Panc1 (cell line): ENCODE results near the gene CLDN9. TPM values are rescaled to one million over a fixed set of nuclear protein-coding genes. Genes with fewer than 3 reads are reported as not detected.

Source experiments
- ATAC-seq: fragments of 200-7000 bp; cut with Tn5 transposase; 2 replicates; pipeline ENCODE4 v1.9.1; 2020; ENCODE audit warnings: mild to moderate bottlenecking, moderate library complexity
- BruUV-seq: library from RNA; stranded (reverse); fragments of 400-500 nt; replicated peaks from 2 replicates; lab custom pipeline; 2021; lab: Mats Ljungman, UMichigan
- CTCF ChIA-PET: fragments of 300-600 bp; sonication (Branson Sonifier 250); formaldehyde crosslinking; loops from one replicate; lab custom pipeline; 2022; ENCODE audit warnings: antibody characterized with exemption; lab: Charles Lee
- POLR2A ChIA-PET: fragments of 300-600 bp; sonication (Branson Sonifier 250); formaldehyde crosslinking; loops from one replicate; lab custom pipeline; 2022; ENCODE audit warnings: antibody characterized with exemption; lab: Charles Lee
- DNase-seq: peaks from one replicate; pipeline ENCODE4 v3.0.0-alpha.2; 2010; ENCODE audit warnings: low read depth, low spot score
- H3K27ac ChIP-seq: 2 replicates; pipeline ENCODE4 v1.5.1; 2011; ENCODE audit warnings: mild to moderate bottlenecking, low read length, inconsistent platforms
- H3K27me3 ChIP-seq: fragments of 200-500 bp; sonication (Bioruptor generic); 2 replicates; pipeline ENCODE4 v1.6.0; 2014; ENCODE audit warnings: low read length, inconsistent platforms; ENCODE audit not compliant: control insufficient read depth, insufficient read depth
- H3K36me3 ChIP-seq: fragments of 200-500 bp; sonication (Bioruptor generic); 2 replicates; pipeline ENCODE4 v1.5.1; 2014; ENCODE audit warnings: inconsistent platforms, mild to moderate bottlenecking, low read length, moderate library complexity; ENCODE audit not compliant: control insufficient read depth, insufficient read depth
- H3K4me1 ChIP-seq: 2 replicates; pipeline ENCODE4 v1.5.1; 2011; ENCODE audit warnings: inconsistent platforms, mild to moderate bottlenecking, low read length, moderate library complexity; ENCODE audit not compliant: control insufficient read depth, insufficient read depth
- H3K4me3 ChIP-seq, 2 experiments: 2 replicates each; pipeline ENCODE4 v1.5.1; 2011 to 2012; ENCODE audit warnings: low read depth in 2 of 2, low read length in 2 of 2, mild to moderate bottlenecking in 2 of 2, inconsistent platforms in 1 of 2, moderate library complexity in 1 of 2
- H3K9me3 ChIP-seq: fragments of 200-500 bp; sonication (Bioruptor generic); 2 replicates; pipeline ENCODE4 v1.5.1; 2014; ENCODE audit warnings: low read depth, mild to moderate bottlenecking, inconsistent platforms, low read length, moderate library complexity; ENCODE audit not compliant: control insufficient read depth, insufficient read depth
- CTCF ChIP-seq: fragments of 450-650 bp; IDR thresholded peaks from 2 replicates; pipeline ENCODE4 v1.5.1; 2017; ENCODE audit warnings: mild to moderate bottlenecking
- POLR2AphosphoS5 ChIP-seq: IDR thresholded peaks from 2 replicates; pipeline ENCODE4 v1.6.1; 2012; ENCODE audit warnings: mild to moderate bottlenecking, low read depth, low read length, moderate library complexity
- REST ChIP-seq, 2 experiments: IDR thresholded peaks; 2 replicates each; pipeline ENCODE4 v1.6.1; 2011 to 2012; ENCODE audit warnings: low read depth in 2 of 2, control low read depth in 1 of 2, low read length in 1 of 2, mild to moderate bottlenecking in 1 of 2, moderate library complexity in 1 of 2; ENCODE audit not compliant: insufficient read depth in 1 of 2
- SIN3A ChIP-seq: IDR thresholded peaks from 2 replicates; pipeline ENCODE4 v1.6.1; 2012; ENCODE audit warnings: low read depth, mild to moderate bottlenecking, low read length, moderate library complexity, borderline replicate concordance; ENCODE audit not compliant: insufficient read depth
- TCF7L2 ChIP-seq: IDR thresholded peaks from 2 replicates; pipeline ENCODE4 v1.6.1; 2011; ENCODE audit warnings: mild to moderate bottlenecking, low read depth, low read length, inconsistent platforms
- in situ Hi-C: cut with HindIII; loops from 2 replicates; pipeline ENCODE4 v1.10.0; 2016; ENCODE audit warnings: low sequenced_read_pairs, low pct_unique_long_range_greater_than_20kb
- intact Hi-C: fragments of 100-400 bp; cut with micrococcal nuclease; formaldehyde crosslinking; loops from one replicate; pipeline ENCODE4 v1.10.0; 2022; ENCODE audit not compliant: unreplicated experiment
- total RNA-seq: library from RNA; stranded (reverse); gene quantifications from one replicate; pipeline ENCODE4 v1.2.1, GENCODE V29; 2021; ENCODE audit not compliant: unreplicated experiment

The CLDN9 gene
- total RNA-seq, 1 experiment from 2014 or later = 1.6 TPM

- no peaks in the 10 kb centered on the region for H3K9me3 ChIP-seq
- no peaks in the 10 kb centered on the region for H3K36me3 ChIP-seq
- ChIA-PET POLR2A (no interaction called here), CTCF (interaction anchor here (0.6 kb wide), 1 partner anchor 70 kb away, joined by 3 read pairs; no protein-coding TSS in a partner anchor)
- in situ Hi-C loops = no loop called here
- ATAC-seq (no peak), DNase-seq (no peak)
- H3K27ac ChIP-seq = no peak overlapping the region
- no TSS peak for BruUV-seq
- no peak overlapping the region for H3K4me3 ChIP-seq
- TF ChIP-seq SIN3A = no peak
- no peak for TF ChIP-seq REST (IDR thresholded peaks at IDR 0.05; ENCODE audit: insufficient read depth in 1 of 2, low read depth in 2 of 2, low read length in 1 of 2)
- TF ChIP-seq CTCF = no peak
- no peak for TF ChIP-seq POLR2AphosphoS5
- TF ChIP-seq TCF7L2 = no peak
- H3K4me1 ChIP-seq = peaks cover 3% of the 10 kb centered on the region
- H3K27me3 ChIP-seq = no peaks in the 10 kb centered on the region
- intact Hi-C loops = no loop called here
Measured at GRCh38 chr16:2988590-2989099, 24.1 kb upstream of the CLDN9 start.

GRCh38 chr16:2990891-2991290 is 21.8 kb upstream of the CLDN9 start:
- ATAC-seq = no peak
- Histone ChIP-seq H3K36me3 (no peaks in the 10 kb centered on the region), H3K27me3 (no peaks in the 10 kb centered on the region), H3K27ac (no peak overlapping the region), H3K9me3 (no peaks in the 10 kb centered on the region), H3K4me3 (no peak overlapping the region), H3K4me1 (no peaks in the 10 kb centered on the region)
- POLR2A ChIA-PET = no interaction called here
- TF ChIP-seq REST (IDR thresholded peaks at IDR 0.05; ENCODE audit: insufficient read depth in 1 of 2, low read depth in 2 of 2, low read length in 1 of 2) = no peak
- no peak for TF ChIP-seq POLR2AphosphoS5
- TF ChIP-seq TCF7L2 = no peak
- TF ChIP-seq SIN3A = no peak
- no peak for TF ChIP-seq CTCF
- DNase-seq = no peak
- CTCF ChIA-PET = interaction anchor here (0.6 kb wide), 1 partner anchor 30 kb away, joined by 11 read pairs; no protein-coding TSS in a partner anchor
- in situ Hi-C loops = no loop called here
- intact Hi-C loops = no loop called here
- no TSS peak for BruUV-seq
